HG03575 (cell line): Measurements from ENCODE around the gene GPS1.

ENCODE experiments used
- ATAC-seq: cut with Tn5 transposase; IDR thresholded peaks from one replicate; pipeline ENCODE4 v1.9.1; 2021; ENCODE audit not compliant: unreplicated experiment, insufficient number of reproducible peaks, low FRiP score; ENCODE audit errors: extremely low read depth

The GPS1 gene

DNA sequence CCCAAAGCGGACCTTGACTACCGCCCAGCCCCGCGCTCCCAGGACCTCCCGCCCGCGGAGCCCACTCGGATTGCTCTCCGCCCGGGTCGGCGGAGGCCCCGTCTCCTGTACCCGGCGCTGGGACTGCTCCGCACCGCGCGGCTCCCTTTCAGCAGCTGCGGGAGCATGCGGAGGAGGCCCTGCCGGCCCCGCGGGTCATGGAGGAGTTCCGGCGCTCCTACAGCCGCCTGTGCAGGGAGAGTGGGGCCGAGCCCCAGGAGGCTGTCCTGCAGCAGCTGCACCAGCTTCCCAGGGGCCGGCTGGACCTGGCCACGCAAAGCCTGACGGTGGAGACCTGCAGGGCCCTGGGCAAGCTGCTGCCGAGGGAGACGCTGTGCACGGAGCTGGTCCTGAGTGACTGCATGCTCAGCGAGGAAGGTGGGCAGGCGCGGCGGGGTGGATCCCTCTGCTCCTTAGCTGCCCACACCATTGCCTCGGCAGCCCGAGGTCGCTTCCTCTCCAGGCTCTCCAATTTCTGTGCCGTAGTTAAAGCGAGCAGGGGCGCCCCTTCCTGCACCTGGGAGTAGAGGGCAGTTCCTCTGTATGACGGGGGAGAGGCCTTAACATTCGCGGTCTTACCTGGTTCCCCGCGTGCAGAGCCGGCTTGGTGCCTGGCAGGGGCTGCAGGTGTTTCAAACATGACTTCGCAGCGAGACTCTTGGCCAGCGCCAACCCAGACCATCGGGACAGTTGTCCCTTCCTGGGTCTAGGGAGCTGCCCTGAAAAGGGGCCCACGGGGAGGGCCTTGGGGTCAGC is 28.1 kb upstream of the GPS1 start:
- ATAC-seq, result no peak

DNA sequence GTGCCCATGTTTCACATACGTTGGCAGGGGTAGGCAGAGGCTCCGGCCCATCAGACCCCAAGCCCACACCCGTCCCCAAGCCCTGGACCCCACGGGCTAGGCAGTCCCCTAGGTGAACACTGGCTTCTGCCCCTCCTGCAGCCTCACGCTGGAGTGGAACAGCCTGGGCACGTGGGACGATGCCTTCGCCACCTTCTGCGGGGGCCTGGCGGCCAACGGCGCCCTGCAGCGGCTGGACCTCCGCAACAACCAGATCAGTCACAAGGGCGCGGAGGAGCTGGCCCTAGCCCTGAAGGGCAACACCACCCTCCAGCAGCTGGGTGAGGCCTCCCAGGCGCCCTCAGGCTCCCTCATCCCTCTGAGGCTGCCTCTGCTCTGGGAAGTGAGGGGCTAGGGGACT is 26.8 kb upstream of the GPS1 start:
- ATAC-seq, result no peak

DNA sequence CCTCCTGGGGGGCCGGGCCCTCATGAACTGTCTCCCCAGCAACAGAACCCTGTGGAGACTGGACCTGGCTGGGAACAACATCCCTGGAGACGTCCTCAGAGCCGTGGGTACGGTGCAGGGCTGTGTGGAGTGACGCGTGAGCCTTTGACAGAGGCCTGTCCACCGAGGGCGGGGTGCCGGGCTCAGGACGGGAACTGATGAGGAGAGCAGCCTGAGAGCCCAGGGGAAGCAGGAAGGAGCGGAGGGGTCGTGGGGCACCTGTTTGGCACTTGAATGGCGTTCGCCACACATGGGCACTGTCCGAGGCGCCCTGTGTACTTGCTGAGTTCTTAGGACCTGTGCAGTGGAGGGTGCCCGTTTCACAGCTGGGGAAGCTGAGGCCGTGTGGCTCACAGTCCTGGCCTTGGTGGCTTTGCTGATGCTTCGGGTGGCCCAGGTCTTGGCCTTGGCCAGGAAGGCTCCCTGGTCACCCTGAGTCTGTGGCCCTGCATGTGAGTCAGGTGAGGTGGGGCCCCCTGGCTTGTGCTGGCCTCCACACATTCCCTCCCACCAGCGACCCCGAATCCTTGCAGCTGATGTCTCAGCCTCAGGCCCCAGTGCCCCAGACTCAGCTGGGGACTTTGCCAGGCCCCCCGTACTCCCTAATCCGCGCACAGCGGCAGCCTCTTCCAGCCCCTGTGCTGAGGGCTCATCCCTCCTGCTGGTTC is 26.1 kb upstream of the GPS1 start:
- ATAC-seq, result no peak

DNA sequence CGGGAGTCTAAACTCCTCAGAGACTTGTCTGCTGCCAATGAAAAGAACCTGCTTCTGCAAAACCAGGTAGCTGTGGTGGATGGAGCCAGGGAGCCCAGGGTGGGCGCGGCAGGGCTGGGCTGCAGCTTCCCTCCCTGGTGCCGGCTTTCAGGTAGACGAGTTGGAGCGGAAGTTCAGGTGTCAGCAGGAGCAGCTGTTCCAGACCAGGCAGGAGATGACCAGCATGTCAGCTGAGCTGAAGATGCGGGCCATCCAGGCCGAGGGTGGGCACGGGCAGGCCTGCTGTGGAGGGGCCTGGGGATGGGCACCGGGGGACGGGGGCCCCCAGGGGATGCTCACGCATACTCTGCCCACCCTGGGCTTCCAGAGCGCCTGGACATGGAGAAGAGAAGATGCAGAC is 23.5 kb upstream of the GPS1 start:
- no peak for ATAC-seq

DNA sequence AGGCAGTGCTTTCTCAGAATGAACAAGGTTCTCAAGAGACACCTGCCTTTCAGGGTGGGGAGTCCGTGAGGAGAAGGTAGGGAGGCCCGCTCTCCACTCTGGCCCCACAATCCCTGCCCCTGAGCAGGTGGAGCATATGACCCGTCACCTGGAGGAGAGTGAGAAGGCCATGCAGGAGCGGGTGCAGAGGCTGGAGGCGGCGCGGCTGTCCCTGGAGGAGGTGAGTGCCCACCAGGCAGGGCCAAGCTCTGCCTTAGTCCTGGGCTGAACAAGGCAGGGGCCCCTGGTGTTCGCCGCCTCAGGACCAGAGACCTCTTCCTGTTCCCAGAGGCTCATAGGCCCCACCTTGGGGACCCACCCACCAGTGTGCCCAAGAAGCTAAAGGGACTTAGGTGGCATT is 22.7 kb upstream of the GPS1 start:
- no peak for ATAC-seq

DNA sequence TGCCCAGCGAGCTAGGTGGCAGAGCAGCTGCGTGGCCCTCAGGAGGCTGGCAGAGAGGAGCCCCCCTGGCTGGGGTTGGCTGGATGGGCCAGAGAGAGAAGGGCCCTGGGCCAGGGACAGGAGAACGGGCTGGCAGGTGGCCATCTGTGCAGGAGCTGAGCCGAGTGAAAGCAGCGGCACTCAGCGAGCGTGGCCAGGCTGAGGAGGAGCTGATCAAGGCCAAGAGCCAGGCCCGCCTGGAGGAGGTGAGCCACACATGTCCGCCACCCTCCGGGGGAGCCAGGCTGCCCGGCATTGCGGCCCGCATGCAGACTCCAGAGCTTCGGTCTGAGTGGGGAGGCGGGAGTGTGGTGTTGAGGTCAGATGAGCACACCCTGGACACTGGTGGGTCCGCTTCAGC is 22.3 kb upstream of the GPS1 start:
- ATAC-seq, result no peak

DNA sequence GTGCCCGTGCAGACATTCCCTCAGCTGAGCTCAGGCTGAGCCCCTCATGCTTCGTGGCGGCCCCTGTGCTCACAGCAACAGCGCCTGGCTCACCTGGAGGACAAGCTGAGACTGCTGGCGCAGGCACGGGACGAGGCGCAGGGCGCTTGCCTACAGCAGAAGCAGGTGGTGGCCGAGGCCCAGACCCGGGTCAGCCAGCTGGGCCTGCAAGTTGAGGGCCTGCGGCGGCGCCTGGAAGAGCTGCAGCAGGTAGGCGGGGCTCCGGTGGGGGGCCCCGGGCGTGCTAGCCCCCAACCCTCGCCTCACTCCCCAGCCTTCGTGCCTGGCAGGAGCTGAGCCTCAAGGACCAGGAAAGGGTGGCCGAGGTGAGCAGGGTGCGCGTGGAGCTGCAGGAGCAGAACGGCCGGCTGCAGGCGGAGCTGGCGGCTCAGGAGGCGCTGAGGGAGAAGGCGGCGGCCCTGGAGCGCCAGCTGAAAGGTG is 21.7 kb upstream of the GPS1 start:
- ATAC-seq, result no peak

DNA sequence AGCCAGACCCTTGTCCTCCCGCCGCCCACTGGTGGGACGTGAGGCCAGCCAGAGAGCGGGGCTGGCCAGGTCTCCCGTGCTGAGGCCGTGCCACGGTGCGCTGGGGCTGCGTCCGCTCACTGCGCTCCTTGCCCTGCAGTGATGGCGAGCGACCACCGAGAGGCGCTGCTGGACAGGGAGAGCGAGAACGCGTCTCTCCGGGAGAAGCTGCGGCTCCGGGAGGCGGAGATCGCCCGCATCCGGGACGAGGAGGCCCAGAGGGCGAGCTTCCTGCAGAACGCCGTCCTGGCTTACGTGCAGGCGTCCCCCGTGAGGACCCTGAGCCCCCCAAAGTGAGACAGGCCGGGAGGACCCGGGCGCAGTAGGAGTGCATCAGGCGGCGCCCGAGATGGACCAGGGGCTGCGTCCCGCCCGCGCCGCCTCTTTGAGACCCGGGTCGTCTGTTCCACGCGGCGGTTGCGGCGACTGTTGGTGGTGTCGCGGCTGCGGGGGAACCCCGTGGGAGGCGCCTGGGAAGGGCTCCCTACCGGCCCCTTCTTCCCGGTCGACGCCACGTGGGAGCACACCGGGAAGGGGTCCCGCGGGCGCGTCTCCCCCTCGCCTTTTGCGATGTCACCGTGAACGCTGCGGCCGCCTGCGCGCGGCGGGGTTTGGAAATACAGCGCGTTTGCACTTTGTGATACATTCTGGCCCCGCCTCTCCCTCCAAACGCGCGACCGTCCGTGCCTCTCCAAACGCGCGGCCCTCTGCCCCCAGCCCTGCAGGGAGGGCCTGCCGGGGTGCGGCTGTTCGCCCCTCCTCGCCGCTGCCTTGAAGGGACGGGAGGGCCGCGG is 21.0 kb upstream of the GPS1 start:
- ATAC-seq, result no peak

DNA sequence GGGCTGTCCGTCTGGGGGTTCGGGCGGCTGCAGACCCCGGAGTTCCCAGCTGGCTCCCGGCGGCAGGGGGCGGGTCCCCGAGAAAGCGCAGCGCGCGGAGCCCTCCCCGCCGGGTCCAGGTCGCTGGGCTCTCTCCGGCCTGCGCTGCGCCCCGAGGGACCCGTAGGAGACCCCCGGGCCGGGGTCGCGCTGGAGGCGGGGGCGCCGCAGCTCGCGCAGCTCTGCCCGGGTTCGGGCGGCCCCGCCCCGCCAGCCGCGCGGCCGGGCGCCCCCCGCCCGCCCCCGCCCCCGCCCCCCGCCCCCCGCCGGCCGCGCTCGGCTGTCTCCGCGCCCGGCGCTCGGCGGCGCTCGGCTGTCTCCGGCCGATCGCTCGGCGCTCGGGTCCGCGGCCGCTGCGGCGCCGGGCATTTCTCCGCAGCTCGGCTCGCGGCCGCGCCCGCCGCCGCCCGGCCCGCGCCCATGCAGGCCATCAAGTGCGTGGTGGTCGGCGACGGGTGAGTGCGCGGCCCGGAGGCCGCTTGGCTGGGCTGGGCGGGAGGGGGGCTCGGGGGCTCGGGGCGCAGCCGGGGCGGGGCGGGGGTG is 20.3 kb upstream of the GPS1 start, which contains the start of gene RAC3:
Gene RAC3 (plus strand): TSS at position 376 of the 582 bp plus-strand sequence. CDS start 84 bp downstream, at position 460.
- no peak for ATAC-seq

DNA sequence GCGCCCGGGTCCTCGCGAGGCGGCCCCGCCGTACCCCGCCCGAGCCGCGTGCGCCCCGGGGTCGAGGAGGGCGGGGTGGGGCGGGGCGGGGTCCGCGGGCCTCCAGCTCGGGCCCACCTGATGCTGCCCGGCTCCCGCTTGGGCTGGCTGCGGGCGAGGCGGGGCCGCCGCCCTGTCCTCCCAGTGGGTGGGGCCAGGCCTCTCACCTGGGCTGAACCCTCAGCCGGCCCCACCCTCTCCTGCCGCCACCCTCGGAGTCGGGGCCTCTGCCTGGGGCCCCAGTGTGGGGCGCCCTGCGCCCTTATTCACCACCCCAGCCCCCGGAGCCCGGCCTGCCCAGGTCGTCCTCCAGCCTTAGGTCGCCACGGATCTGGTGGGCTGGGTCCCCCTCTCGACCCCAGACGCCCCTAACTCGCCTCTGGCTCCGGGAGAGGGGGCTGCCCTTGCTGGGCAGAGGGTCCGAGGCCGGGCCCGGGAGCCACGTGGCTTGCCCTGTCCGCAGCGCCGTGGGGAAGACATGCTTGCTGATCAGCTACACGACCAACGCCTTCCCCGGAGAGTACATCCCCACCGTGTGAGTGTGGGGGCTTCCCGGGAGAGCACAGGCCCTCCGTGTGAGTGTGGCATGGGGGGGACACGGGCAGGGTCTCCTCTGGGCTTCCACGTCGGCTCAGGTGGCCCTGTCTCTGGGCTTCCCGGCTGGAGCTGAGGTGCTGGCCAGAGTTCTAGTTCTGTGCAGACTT is 19.6 kb upstream of the GPS1 start:
- ATAC-seq, result no peak

DNA sequence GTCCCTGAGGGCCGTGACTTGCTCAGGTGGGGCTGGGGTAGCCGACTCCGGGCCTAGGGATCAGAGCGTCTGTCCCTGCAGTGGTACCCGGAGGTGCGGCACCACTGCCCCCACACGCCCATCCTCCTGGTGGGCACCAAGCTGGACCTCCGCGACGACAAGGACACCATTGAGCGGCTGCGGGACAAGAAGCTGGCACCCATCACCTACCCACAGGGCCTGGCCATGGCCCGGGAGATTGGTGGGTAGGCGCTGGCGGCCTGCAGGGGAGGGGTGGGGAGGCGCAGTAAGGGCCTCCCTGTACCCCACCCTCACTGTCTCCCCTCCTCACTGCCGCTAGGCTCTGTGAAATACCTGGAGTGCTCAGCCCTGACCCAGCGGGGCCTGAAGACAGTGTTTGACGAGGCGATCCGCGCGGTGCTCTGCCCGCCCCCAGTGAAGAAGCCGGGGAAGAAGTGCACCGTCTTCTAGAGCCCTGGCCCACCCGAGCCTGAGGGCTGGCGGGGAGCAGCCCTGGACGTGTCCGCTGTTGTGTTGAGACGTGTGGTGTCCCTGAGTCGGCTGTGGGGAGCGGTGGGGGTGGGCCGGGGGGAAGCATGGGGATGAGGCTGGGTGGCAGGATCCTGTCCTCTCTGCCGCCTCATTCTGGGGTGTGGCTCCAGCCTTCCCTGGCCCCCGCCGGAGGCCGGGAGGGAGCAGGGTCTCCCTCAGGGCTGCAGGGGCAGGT is 18.2 kb upstream of the GPS1 start:
- no peak for ATAC-seq

DNA sequence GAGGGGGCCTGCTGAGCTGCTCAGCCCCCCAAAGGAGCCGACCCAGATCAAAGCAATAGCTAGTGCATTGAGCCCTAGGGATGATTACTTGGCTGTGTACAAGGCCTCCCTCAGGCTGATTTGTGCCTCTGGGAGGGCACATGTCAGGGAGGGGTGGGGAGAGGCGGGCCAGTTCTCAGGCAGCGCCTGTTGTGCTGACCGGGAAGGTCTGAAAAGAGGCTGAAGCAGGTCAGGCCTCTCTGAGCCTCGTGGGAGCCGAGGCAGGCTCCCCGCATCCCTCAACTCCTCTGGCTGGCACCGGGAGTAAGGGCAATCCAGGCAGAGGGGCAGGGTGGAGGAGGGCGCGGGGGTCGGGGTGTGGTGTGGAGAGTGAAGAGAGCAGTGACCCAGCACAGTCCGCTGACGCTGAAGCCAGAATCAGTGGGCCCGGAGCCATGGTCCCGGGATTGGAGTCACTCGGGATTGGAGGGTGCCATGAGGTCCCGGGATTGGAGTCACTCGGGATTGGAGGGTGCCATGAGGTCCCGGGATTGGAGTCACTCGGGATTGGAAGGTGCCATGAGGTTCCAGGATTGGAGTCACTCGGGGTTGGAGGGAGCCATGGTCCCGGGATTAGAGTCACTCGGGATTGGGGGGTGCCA is 17.2 kb upstream of the GPS1 start:
- no peak for ATAC-seq

DNA sequence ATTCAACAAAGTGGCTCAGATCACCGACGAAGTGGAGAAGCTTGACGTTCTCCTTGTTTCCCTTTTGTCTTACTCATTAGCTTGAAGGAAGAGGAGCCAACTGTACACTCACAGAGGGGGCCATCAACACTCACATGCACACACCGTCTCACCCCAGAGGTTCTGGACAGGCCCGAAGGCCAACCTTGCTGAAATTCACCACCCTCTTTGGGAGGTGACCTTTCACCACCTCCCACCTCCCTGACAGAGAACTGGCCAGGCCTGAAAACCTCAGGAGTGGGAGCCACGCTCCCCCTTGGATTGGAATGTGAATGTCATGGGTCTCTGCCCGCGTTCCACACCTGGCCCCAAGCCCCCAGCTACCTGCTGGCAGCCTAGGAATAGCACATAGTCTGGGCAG is 16.2 kb upstream of the GPS1 start:
- ATAC-seq, result no peak

DNA sequence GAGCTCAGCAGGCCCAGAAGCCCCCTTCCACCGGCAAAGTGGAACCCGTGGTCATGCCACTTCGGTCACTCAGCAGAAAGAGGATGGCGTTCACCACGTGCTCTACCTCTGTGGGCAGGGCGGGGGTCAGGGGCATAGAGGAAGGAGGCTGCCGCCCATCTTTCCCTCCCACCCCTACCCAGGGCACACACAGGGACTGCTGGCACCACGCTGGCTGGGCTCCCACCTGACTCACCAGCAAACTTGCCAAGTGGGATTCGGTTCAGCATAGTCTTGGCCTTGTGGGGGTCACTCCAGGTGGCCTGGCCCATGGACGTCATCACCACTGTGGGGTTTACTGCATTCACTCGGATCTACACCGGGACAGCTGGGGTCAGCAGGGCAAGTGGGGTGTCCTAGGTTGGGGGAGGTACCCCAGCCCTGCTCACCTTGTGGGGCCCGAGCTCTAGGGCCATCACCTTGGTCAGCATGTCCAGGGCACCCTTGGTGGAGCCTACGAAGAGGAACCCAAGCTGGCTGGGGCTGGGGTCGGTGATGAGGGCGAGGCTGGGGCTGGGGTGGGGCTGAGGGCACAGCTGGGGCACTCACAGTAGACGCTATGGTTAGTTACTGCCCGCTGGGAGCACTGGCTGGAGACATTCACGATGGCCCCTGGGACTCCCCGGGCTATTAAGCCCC is 15.6 kb upstream of the GPS1 start:
- ATAC-seq, result no peak

DNA sequence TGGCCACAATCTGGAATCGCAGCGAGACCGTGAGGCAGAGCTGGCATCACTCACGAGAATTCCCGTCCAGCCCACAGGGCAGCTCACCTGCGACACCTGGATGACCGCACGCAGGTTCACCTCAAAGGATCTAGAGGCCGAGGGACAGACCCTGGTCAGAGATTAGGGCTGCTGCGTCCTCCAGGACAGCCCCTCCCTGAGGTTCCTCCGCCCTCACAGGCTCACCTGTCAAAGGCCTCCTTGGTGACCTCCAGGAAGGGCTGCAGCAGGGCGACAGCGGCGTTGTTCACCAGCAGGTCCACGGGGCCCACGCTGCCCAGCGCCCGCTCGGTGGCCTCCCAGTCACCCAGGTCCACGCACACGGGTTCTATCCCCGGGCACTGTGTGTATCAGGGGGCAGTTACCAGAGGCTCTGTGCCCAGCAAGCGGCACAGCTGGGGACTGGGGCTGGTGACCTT is 15.0 kb upstream of the GPS1 start:
- ATAC-seq, result no peak

DNA sequence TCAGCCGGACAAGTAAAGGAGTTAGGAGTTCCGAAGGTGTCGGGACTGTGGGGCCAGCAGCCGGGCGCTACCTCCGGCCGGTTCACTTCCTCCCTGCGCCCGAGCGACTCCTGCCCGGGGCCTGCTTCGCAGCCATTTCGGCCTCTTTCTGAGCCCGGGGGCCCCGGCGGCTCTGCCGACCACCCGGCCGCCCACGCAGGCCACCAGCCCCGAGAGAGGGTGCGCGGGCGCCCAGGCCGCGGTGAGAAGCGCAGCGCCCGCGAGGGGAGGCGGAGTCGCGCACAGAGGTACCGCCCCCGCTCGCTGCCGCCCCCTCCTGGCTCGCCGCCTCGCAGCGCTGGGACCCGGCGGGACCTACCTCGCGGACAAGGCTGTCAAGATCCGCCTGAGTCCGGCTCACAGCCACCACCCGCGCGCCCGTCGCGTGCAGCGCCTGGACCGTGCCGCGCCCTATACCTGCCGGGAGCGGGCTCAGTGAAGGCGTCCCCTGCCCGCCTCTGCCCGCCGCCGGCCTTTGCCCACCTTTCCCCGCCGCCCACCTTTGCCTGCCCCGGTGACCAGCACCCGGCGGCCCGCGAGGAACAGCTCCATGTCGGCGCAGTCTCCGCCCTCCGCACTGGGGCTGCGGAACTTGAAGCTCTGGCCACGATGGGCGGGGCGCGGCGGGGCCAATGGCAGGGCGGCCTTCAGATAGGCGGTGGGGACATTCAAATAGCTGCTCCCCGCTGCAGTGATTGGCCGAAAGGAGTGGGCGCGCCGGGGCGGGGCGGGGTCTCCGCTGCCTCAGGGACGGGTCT is 14.4 kb upstream of the GPS1 start, which contains the start of gene DCXR:
Gene DCXR (minus strand): TSS at position 606 of the 797 bp plus-strand sequence. CDS start 15 bp downstream, at position 591.
- ATAC-seq, result peak; percentile 60
